Natural killer cell (primary cell): ENCODE data around the gene RPS27L. TPM values are rescaled to one million over a fixed set of nuclear protein-coding genes. Genes with fewer than 3 reads are reported as not detected.
"Not testable (repeated sequence)": the region's sequence is repeated elsewhere in the genome, so short reads cannot be mapped to it uniquely, and the experiment has no call there.

Source experiments
- ATAC-seq, 3 donors: fragments of 150-1000 bp in 2 of 3; fragments of 200-7000 bp in 1 of 3; cut with Tn5 transposase; 1 replicate in 1 of 3; 2 replicates in 2 of 3; pipeline ENCODE4 v1.10.0; 2021; ENCODE audit warnings: mild to moderate bottlenecking in 2 of 3, moderate library complexity in 2 of 3
- DNase-seq, 2 donors: peaks; one replicate each; pipeline versions ENCODE4 v3.0.0 to v3.0.0-alpha.2; 2013 to 2021; ENCODE audit warnings: mixed read lengths in 1 of 2
- H3K27ac ChIP-seq: one replicate; pipeline ENCODE4 v1.5.1; 2013; ENCODE audit warnings: mild to moderate bottlenecking, low read length
- H3K27me3 ChIP-seq: one replicate; pipeline ENCODE4 v1.6.1; 2013; ENCODE audit warnings: low read length; ENCODE audit not compliant: control insufficient read depth, insufficient read depth
- H3K36me3 ChIP-seq: one replicate; pipeline ENCODE4 v1.6.1; 2013; ENCODE audit warnings: low read length; ENCODE audit not compliant: control insufficient read depth, insufficient read depth
- H3K4me1 ChIP-seq: one replicate; pipeline ENCODE4 v1.6.1; 2013; ENCODE audit warnings: low read length; ENCODE audit not compliant: control insufficient read depth, insufficient read depth
- H3K4me3 ChIP-seq: one replicate; pipeline ENCODE4 v1.5.1; 2013; ENCODE audit warnings: low read length
- H3K9me3 ChIP-seq: one replicate; pipeline ENCODE4 v1.6.1; 2013; ENCODE audit warnings: low read length; ENCODE audit not compliant: control insufficient read depth, insufficient read depth
- H3K27ac Mint-ChIP-seq, 2 donors: one replicate each; pipeline ENCODE4 v1.8.0; 2022; ENCODE audit warnings: mild to moderate bottlenecking in 2 of 2, mixed read lengths in 2 of 2, moderate library complexity in 1 of 2
- H3K27me3 Mint-ChIP-seq, 2 donors: one replicate each; pipeline ENCODE4 v1.8.0; 2022; ENCODE audit warnings: low read depth in 2 of 2, mixed read lengths in 2 of 2
- H3K36me3 Mint-ChIP-seq: one replicate; pipeline ENCODE4 v1.8.0; 2022; ENCODE audit warnings: mixed read lengths
- H3K4me1 Mint-ChIP-seq, 2 donors: one replicate each; pipeline ENCODE4 v1.8.0; 2022; ENCODE audit warnings: mixed read lengths in 2 of 2
- H3K4me3 Mint-ChIP-seq: one replicate; pipeline ENCODE4 v1.8.0; 2022; ENCODE audit warnings: mild to moderate bottlenecking, moderate library complexity, mixed read lengths
- H3K9me3 Mint-ChIP-seq, 2 donors: one replicate each; pipeline ENCODE4 v1.8.0; 2022; ENCODE audit warnings: mixed read lengths in 2 of 2
- CTCF ChIP-seq: fragments of 200-600 bp; IDR thresholded peaks from one replicate; pipeline ENCODE4 v1.8.0; 2022; ENCODE audit warnings: antibody characterized with exemption
- WGBS: methylation state at CpG from one replicate; pipeline ENCODE4 v1.1.7; 2013; ENCODE audit warnings: missing lambda C conversion rate; ENCODE audit not compliant: insufficient coverage; 5-methylcytosine and 5-hydroxymethylcytosine counted together
- intact Hi-C: fragments of 100-400 bp; cut with micrococcal nuclease; formaldehyde crosslinking; loops from one replicate; pipeline ENCODE4 v1.14.2; 2022
- total RNA-seq, 4 donors: library from RNA; stranded (reverse); fragments of 120-200 nt in 1 of 4; gene quantifications; one replicate each; pipeline versions ENCODE4 v1.2.3 to v1.2.4, GENCODE V29; 2013 to 2022

Gene RPS27L
- total RNA-seq, 3 donors from 2014 or later (not counting 1 experiment from before 2014, with no cell fraction given) = 50.4 to 63.3 (median 52.2) TPM

- no peak for ATAC-seq
- Mint-ChIP-seq H3K27ac (no peak overlapping the region), H3K4me1 (peaks cover 6 to 15% of the 10 kb centered on the region in 2 donors), H3K4me3 (no peak overlapping the region), H3K27me3 (peaks cover 0 to 9% of the 10 kb centered on the region in 2 donors), H3K9me3 (no peaks in the 10 kb centered on the region), H3K36me3 (no peaks in the 10 kb centered on the region)
- intact Hi-C loops = no loop called here
- 22% methylated on average over 3 of the region's 3 CpGs for WGBS
- Histone ChIP-seq H3K36me3 (no peaks in the 10 kb centered on the region), H3K9me3 (no peaks in the 10 kb centered on the region), H3K4me3 (no peak overlapping the region), H3K27ac (no peak overlapping the region), H3K4me1 (no peaks in the 10 kb centered on the region), H3K27me3 (no peaks in the 10 kb centered on the region)
- no peak for TF ChIP-seq CTCF
- no peak for DNase-seq
These were observed 53.9 kb downstream of the RPS27L start for GRCh38 chr15:63103416-63103815.

GRCh38 chr15:63099581-63099980, 57.7 kb downstream of the RPS27L start:
- H3K36me3 ChIP-seq, H3K27ac Mint-ChIP-seq, H3K27me3 Mint-ChIP-seq, H3K4me1 ChIP-seq, H3K27me3 ChIP-seq, DNase-seq, H3K4me3 ChIP-seq, H3K36me3 Mint-ChIP-seq, ATAC-seq, H3K9me3 ChIP-seq, H3K27ac ChIP-seq, intact Hi-C loops, H3K4me3 Mint-ChIP-seq, H3K9me3 Mint-ChIP-seq: not testable (repeated sequence)
- WGBS = 100% methylated on average over 1 of the region's 5 CpGs
- peaks cover 9 to 17% of the 10 kb centered on the region in 2 donors for H3K4me1 Mint-ChIP-seq

GRCh38 chr15:63098901-63099300, 58.4 kb downstream of the RPS27L start:
- H3K27me3 ChIP-seq, H3K4me1 ChIP-seq, ATAC-seq, H3K4me3 ChIP-seq, intact Hi-C loops, H3K27ac ChIP-seq, H3K27ac Mint-ChIP-seq, H3K36me3 Mint-ChIP-seq, H3K4me3 Mint-ChIP-seq, H3K9me3 Mint-ChIP-seq, H3K9me3 ChIP-seq, H3K27me3 Mint-ChIP-seq, DNase-seq, H3K36me3 ChIP-seq: not testable (repeated sequence)
- H3K4me1 Mint-ChIP-seq = peaks cover 9 to 15% of the 10 kb centered on the region in 2 donors
- WGBS = 78% methylated on average over 24 of the region's 33 CpGs

Other genes starting within 250 kb of the RPS27L start
- gene TPM1, start 114.7 kb downstream of the RPS27L start, total RNA-seq = 10 to 100 TPM; 21.5 to 33.0 (median 25.6) TPM
- gene LACTB, start 35.6 kb downstream of the RPS27L start, total RNA-seq = 10 to 100 TPM; 17.1 to 29.1 (median 26.4) TPM
- 100 to 1,000 TPM; 128 to 155 (median 137) TPM for gene RAB8B, start 32.1 kb upstream of the RPS27L start, total RNA-seq
- gene APH1B, start 120.1 kb upstream of the RPS27L start, total RNA-seq = 10 to 100 TPM in 1 of 3 donors, 1 to 10 TPM in 2; 8.6 to 12.4 (median 9.9) TPM
- gene CA12, start 224.4 kb upstream of the RPS27L start, total RNA-seq = not detected